H1 (cell line): Measurements from ENCODE around the gene SYNJ1. TPM values are rescaled to one million over a fixed set of nuclear protein-coding genes. Genes with fewer than 3 reads are reported as not detected.
"Not testable (repeated sequence)": the region's sequence is repeated elsewhere in the genome, so short reads cannot be mapped to it uniquely, and the experiment has no call there.

Experiments
- CTCF ChIA-PET: fragments of 300-600 bp; sonication (Branson Sonifier 250); formaldehyde crosslinking; loops from one replicate; lab custom pipeline; 2021; ENCODE audit not compliant: partially characterized antibody; lab: Charles Lee
- POLR2A ChIA-PET: fragments of 300-600 bp; sonication (Branson Sonifier 250); formaldehyde crosslinking; loops from one replicate; lab custom pipeline; 2021; ENCODE audit warnings: inconsistent platforms; ENCODE audit not compliant: partially characterized antibody; lab: Charles Lee
- DNase-seq, 2 experiments: peaks; one replicate each; pipeline versions ENCODE4 v3.0.0 to v3.0.0-alpha.2; 2010 to 2022; ENCODE audit warnings: low spot score in 2 of 2, low read depth in 1 of 2, mixed read lengths in 1 of 2
- FAIRE-seq: peaks from 2 replicates; lab custom pipeline; 2011; peaks lifted over from hg19 to GRCh38; lab: Jason Lieb, UNC
- H2AFZ ChIP-seq: 2 replicates; pipeline ENCODE4 v1.8.1; 2012; ENCODE audit warnings: low read length, inconsistent platforms
- H2AK5ac ChIP-seq: 2 replicates; pipeline ENCODE4 v1.6.1; 2013; ENCODE audit warnings: low read depth, low read length
- H2BK120ac ChIP-seq: replicated peaks from 2 replicates; pipeline ENCODE3; 2013; ENCODE audit warnings: low read depth, low read length, inconsistent platforms
- H2BK12ac ChIP-seq: 2 replicates; pipeline ENCODE4 v1.6.1; 2013; ENCODE audit warnings: low read depth, low read length
- H2BK15ac ChIP-seq: 2 replicates; pipeline ENCODE4 v1.6.1; 2013; ENCODE audit warnings: low read length
- H2BK20ac ChIP-seq: 2 replicates; pipeline ENCODE4 v1.6.1; 2013; ENCODE audit warnings: low read length
- H2BK5ac ChIP-seq: 2 replicates; pipeline ENCODE4 v1.6.1; 2013; ENCODE audit warnings: low read depth, low read length
- H3K14ac ChIP-seq: 2 replicates; pipeline ENCODE4 v1.6.1; 2013; ENCODE audit warnings: inconsistent platforms; ENCODE audit not compliant: insufficient read length
- H3K18ac ChIP-seq: 2 replicates; pipeline ENCODE4 v1.6.1; 2013; ENCODE audit warnings: low read length; ENCODE audit errors: extremely low read depth
- H3K23ac ChIP-seq: 2 replicates; pipeline ENCODE4 v1.6.1; 2013; ENCODE audit warnings: inconsistent platforms; ENCODE audit not compliant: insufficient read length
- H3K23me2 ChIP-seq: 2 replicates; pipeline ENCODE4 v1.6.1; 2013; ENCODE audit warnings: low read depth, low read length
- H3K27ac ChIP-seq: 2 replicates; pipeline ENCODE4 v1.6.1; 2011; ENCODE audit warnings: low read depth, low read length, inconsistent platforms
- H3K27me3 ChIP-seq, 4 experiments: replicated peaks in 1 of 4; 1 replicate in 1 of 4; 2 replicates in 3 of 4; pipeline versions ENCODE4 v1.6.1 to v1.8.1; 2011 to 2013; ENCODE audit warnings: low read length in 3 of 4, mild to moderate bottlenecking in 3 of 4, inconsistent platforms in 2 of 4, mixed read lengths in 2 of 4, moderate library complexity in 1 of 4; ENCODE audit not compliant: control insufficient read depth in 3 of 4, insufficient read depth in 3 of 4; ENCODE audit errors: extremely low read depth in 1 of 4
- H3K36me3 ChIP-seq, 4 experiments: 2 replicates each; pipeline versions ENCODE4 v1.6.1 to v1.8.1; 2011 to 2013; ENCODE audit warnings: mild to moderate bottlenecking in 4 of 4, low read length in 3 of 4, moderate library complexity in 2 of 4, control low read depth in 1 of 4, inconsistent platforms in 1 of 4; ENCODE audit not compliant: insufficient read depth in 4 of 4, control insufficient read depth in 2 of 4
- H3K4ac ChIP-seq: replicated peaks from 2 replicates; pipeline ENCODE3; 2013; ENCODE audit warnings: low read length, low read depth, mixed read lengths, inconsistent platforms; ENCODE audit not compliant: insufficient read length
- H3K4me1 ChIP-seq, 4 experiments: replicated peaks in 1 of 4; 1 replicate in 1 of 4; 2 replicates in 3 of 4; pipeline versions ENCODE4 v1.6.1 to v1.8.1; 2011 to 2013; ENCODE audit warnings: low read length in 3 of 4, inconsistent platforms in 2 of 4, mixed read lengths in 1 of 4; ENCODE audit not compliant: insufficient read depth in 4 of 4, control insufficient read depth in 3 of 4
- H3K4me2 ChIP-seq, 2 experiments: 2 replicates each; pipeline versions ENCODE4 v1.6.1 to v1.8.1; 2011 to 2013; ENCODE audit warnings: low read depth in 2 of 2, low read length in 2 of 2, control low read depth in 1 of 2, inconsistent platforms in 1 of 2, mild to moderate bottlenecking in 1 of 2; ENCODE audit not compliant: insufficient read depth in 1 of 2
- H3K4me3 ChIP-seq, 4 experiments: fragments of 200-600, 300-600 bp in 1 of 4; sonication (generic), shearing (Covaris generic), sonication (Bioruptor Twin) in 1 of 4; 2 replicates each; pipeline versions ENCODE4 v1.5.1 to v1.8.1; 2011 to 2016; ENCODE audit warnings: low read length in 4 of 4, low read depth in 3 of 4, control low read depth in 2 of 4, inconsistent platforms in 2 of 4, mild to moderate bottlenecking in 2 of 4, mixed read lengths in 1 of 4, moderate library complexity in 1 of 4; ENCODE audit not compliant: insufficient read depth in 2 of 4; ENCODE audit errors: extremely low read depth in 1 of 4
- H3K56ac ChIP-seq: replicated peaks from 2 replicates; pipeline ENCODE3; 2013; ENCODE audit warnings: low read depth, mild to moderate bottlenecking, mixed read lengths, low read length, inconsistent platforms; ENCODE audit not compliant: insufficient read length
- H3K79me1 ChIP-seq: 2 replicates; pipeline ENCODE4 v1.6.1; 2013; ENCODE audit warnings: low read depth, low read length, control low read depth
- H3K79me2 ChIP-seq, 2 experiments: 2 replicates each; pipeline versions ENCODE4 v1.6.1 to v1.8.1; 2012 to 2013; ENCODE audit warnings: low read length in 2 of 2, mild to moderate bottlenecking in 2 of 2, inconsistent platforms in 1 of 2; ENCODE audit not compliant: insufficient read depth in 2 of 2, control insufficient read depth in 1 of 2
- H3K9ac ChIP-seq, 4 experiments: replicated peaks in 1 of 4; 1 replicate in 1 of 4; 2 replicates in 3 of 4; pipeline versions ENCODE4 v1.6.1 to v1.8.1; 2011 to 2013; ENCODE audit warnings: low read depth in 3 of 4, low read length in 3 of 4, control low read depth in 2 of 4, mild to moderate bottlenecking in 2 of 4, moderate library complexity in 2 of 4, inconsistent platforms in 1 of 4; ENCODE audit errors: extremely low read depth in 1 of 4
- H3K9me3 ChIP-seq, 2 experiments: 2 replicates each; pipeline versions ENCODE4 v1.6.1 to v1.8.1; 2012 to 2013; ENCODE audit warnings: mild to moderate bottlenecking in 2 of 2, moderate library complexity in 2 of 2, control low read depth in 1 of 2, inconsistent platforms in 1 of 2, low read depth in 1 of 2, low read length in 1 of 2, mixed read lengths in 1 of 2; ENCODE audit not compliant: insufficient read depth in 2 of 2
- H4K20me1 ChIP-seq, 2 experiments: replicated peaks in 1 of 2; 2 replicates each; pipeline versions ENCODE3 to v1.8.1; 2011 to 2013; ENCODE audit warnings: inconsistent platforms in 2 of 2, low read length in 2 of 2, mild to moderate bottlenecking in 1 of 2; ENCODE audit not compliant: insufficient read depth in 2 of 2, control insufficient read depth in 1 of 2
- H4K5ac ChIP-seq: 2 replicates; pipeline ENCODE4 v1.6.1; 2013; ENCODE audit warnings: low read length, low read depth, mixed read lengths, inconsistent platforms; ENCODE audit not compliant: insufficient read length
- H4K8ac ChIP-seq: 2 replicates; pipeline ENCODE4 v1.8.0; 2013; ENCODE audit warnings: mild to moderate bottlenecking, moderate library complexity, low read length, inconsistent platforms; ENCODE audit not compliant: insufficient read depth; ENCODE audit errors: extremely low read depth
- H4K91ac ChIP-seq: replicated peaks from 2 replicates; pipeline ENCODE3; 2013; ENCODE audit warnings: low read length, mixed read lengths, inconsistent platforms; ENCODE audit not compliant: insufficient read length
- ATF2 ChIP-seq: IDR thresholded peaks from 2 replicates; pipeline ENCODE4 v1.6.1; 2012; ENCODE audit warnings: low read length, inconsistent platforms
- JUND ChIP-seq: IDR thresholded peaks from 2 replicates; pipeline ENCODE4 v1.6.1; 2011; ENCODE audit warnings: mild to moderate bottlenecking, improper control_type of control experiment, low read length
- KDM5A ChIP-seq: fragments of 200-600 bp; IDR thresholded peaks from 2 replicates; pipeline ENCODE4 v1.7.1; 2012; ENCODE audit warnings: mild to moderate bottlenecking, low read length, inconsistent platforms, mixed read lengths
- RAD21 ChIP-seq, 2 experiments: IDR thresholded peaks in 1 of 2; conservative IDR thresholded peaks in 1 of 2; 2 replicates each; pipeline ENCODE4 v1.6.1; 2011; ENCODE audit warnings: low read depth in 2 of 2, low read length in 2 of 2, improper control_type of control experiment in 1 of 2, inconsistent platforms in 1 of 2, mild to moderate bottlenecking in 1 of 2, moderate library complexity in 1 of 2
- RFX5 ChIP-seq: IDR thresholded peaks from 2 replicates; pipeline ENCODE4 v1.6.1; 2011; ENCODE audit warnings: low read depth, low read length, improper control_type of control experiment, borderline replicate concordance
- TCF12 ChIP-seq: IDR thresholded peaks from 2 replicates; pipeline ENCODE4 v1.6.1; 2011; ENCODE audit warnings: low read depth, mild to moderate bottlenecking, low read length
- ZNF274 ChIP-seq: IDR thresholded peaks from 2 replicates; pipeline ENCODE4 v1.7.0; 2012; ENCODE audit warnings: low read length, borderline replicate concordance; ENCODE audit errors: extremely low read depth
- WGBS, 2 experiments: shearing (Covaris generic) in 1 of 2; methylation state at CpG; one replicate each; pipeline versions ENCODE4 v1.1.6 to v1.1.7; 2013 to 2015; ENCODE audit warnings: low lambda C conversion rate in 2 of 2, mixed read lengths in 2 of 2, inconsistent platforms in 1 of 2, low coverage in 1 of 2, missing lambda C conversion rate in 1 of 2; ENCODE audit not compliant: insufficient replicate concordance in 2 of 2, insufficient coverage in 1 of 2, insufficient read length in 1 of 2; ENCODE audit errors: extremely low coverage in 1 of 2, missing lambda C conversion rate in 1 of 2; 5-methylcytosine and 5-hydroxymethylcytosine counted together
- polyA plus RNA-seq, 7 experiments: library from polyadenylated mRNA; depleted of rRNA in 3 of 7; stranded (reverse) in 5 of 7; unstranded in 2 of 7; fragments of >200 nt in 5 of 7; fragments of 200-250 nt in 2 of 7; gene quantifications; 1 replicate in 5 of 7; 2 replicates in 1 of 7; 4 replicates in 1 of 7; pipeline versions ENCODE4 v1.2.1 to v1.2.3, GENCODE V29; 2011 to 2013; ENCODE audit warnings: missing spikeins in 2 of 7, mixed read lengths in 2 of 7
- total RNA-seq: library from RNA; stranded (reverse); fragmentation: NEBNext Ultra II Directional; extraction: Animal tissue kit (Norgen Biotek cat#: 25700); gene quantifications from 2 replicates; pipeline ENCODE4 v1.2.1, GENCODE V29; 2021

SYNJ1 gene
- total and polyA plus RNA-seq, 2 of the 8 experiments (the other 6 are each of a cell fraction or from before 2014, with no cell fraction given), result 1.3 to 4.3 TPM

GRCh38 chr21:32611471-32611997 is 116.3 kb downstream of the SYNJ1 start (continued):
- TF ChIP-seq ATF2 (no peak), RFX5 (no peak), JUND (no peak), RAD21 (IDR thresholded peaks at IDR 0.05 in 1 of 2, conservative IDR thresholded peaks at IDR 0.05 in 1 of 2; ENCODE audit: low read depth in 2 of 2, low read length in 2 of 2) (no peak), TCF12 (no peak), KDM5A (no peak), ZNF274 (no peak)

- not testable (repeated sequence) for H2BK15ac ChIP-seq, DNase-seq, H3K23me2 ChIP-seq, H3K18ac ChIP-seq, H3K27me3 ChIP-seq, H3K79me1 ChIP-seq, H3K14ac ChIP-seq, H2BK5ac ChIP-seq, H3K9ac ChIP-seq, FAIRE-seq, H4K5ac ChIP-seq, H4K8ac ChIP-seq, H3K56ac ChIP-seq, H2BK120ac ChIP-seq, H2AK5ac ChIP-seq, H4K91ac ChIP-seq, H4K20me1 ChIP-seq, H3K27ac ChIP-seq, H3K4ac ChIP-seq, H2AFZ ChIP-seq, H3K9me3 ChIP-seq, H3K4me1 ChIP-seq, H3K23ac ChIP-seq, H2BK20ac ChIP-seq, H2BK12ac ChIP-seq
- ChIA-PET POLR2A (interaction anchor here (0.6 to 1.1 kb wide), 2 partner anchors 21 to 57 kb away, joined by 3 read pairs; no protein-coding TSS in a partner anchor), CTCF (interaction anchor here (1.0 to 3.3 kb wide), 4 partner anchors 10 to 227 kb away, joined by 3 to 16 read pairs (median 3); partner anchors contain the start of gene TCP10L)
- peaks cover 0 to 27% of the 10 kb centered on the region in 2 experiments; a peak in 2 of 4 replicates for H3K79me2 ChIP-seq
- peaks cover 2 to 39% (median 12%) of the 10 kb centered on the region in 4 experiments; a peak in 7 of 8 replicates for H3K36me3 ChIP-seq
- peak overlapping the region; percentile 50 to 74 for H3K4me2 ChIP-seq
- WGBS, 2 experiments, result 80% methylated on average over 17 of the region's 17 CpGs; no CpG with 5 or more reads in 1 of the 2 experiments
- H3K4me3 ChIP-seq, result peak overlapping the region in 2 of 4 experiments; percentile 81 to 94; a peak in 4 of 8 replicates
Observed at GRCh38 chr21:32610940-32611339, 116.9 kb downstream of the SYNJ1 start.
